GM23338 (cell line): Measurements from ENCODE around the gene NINJ1. TPM values are rescaled to one million over a fixed set of nuclear protein-coding genes. Genes with fewer than 3 reads are reported as not detected.

Source experiments
- ATAC-seq: fragments of 200-7000 bp; cut with Tn5 transposase; 3 replicates; pipeline ENCODE4 v1.9.1; 2020
- DNase-seq: peaks from one replicate; pipeline ENCODE4 v3.0.0-alpha.2; 2015; ENCODE audit warnings: low spot score
- H2AFZ ChIP-seq: fragments of 200-600 bp; sonication (generic); 2 replicates; pipeline ENCODE4 v1.8.0; 2016; ENCODE audit warnings: antibody characterized with exemption, mild to moderate bottlenecking, moderate library complexity
- H3F3A ChIP-seq: fragments of 200-600 bp; sonication (generic); replicated peaks from 2 replicates; pipeline ENCODE4 v1.8.0; 2017; ENCODE audit warnings: antibody characterized with exemption, mixed run types, low read depth
- H3K27ac ChIP-seq: fragments of 200-600 bp; sonication (generic); 2 replicates; pipeline ENCODE4 v1.6.1; 2016; ENCODE audit warnings: low read depth
- H3K27me3 ChIP-seq: fragments of 200-600 bp; sonication (generic); 2 replicates; pipeline ENCODE4 v1.8.0; 2016; ENCODE audit warnings: mild to moderate bottlenecking, mixed run types, moderate library complexity; ENCODE audit not compliant: insufficient read depth
- H3K36me3 ChIP-seq: fragments of 200-600 bp; sonication (generic); 2 replicates; pipeline ENCODE4 v1.8.0; 2016; ENCODE audit warnings: mild to moderate bottlenecking; ENCODE audit not compliant: insufficient read depth
- H3K4me1 ChIP-seq: fragments of 200-600 bp; sonication (generic); 2 replicates; pipeline ENCODE4 v1.8.0; 2016; ENCODE audit warnings: mild to moderate bottlenecking, moderate library complexity; ENCODE audit not compliant: insufficient read depth
- H3K4me2 ChIP-seq: fragments of 200-600 bp; sonication (generic); 2 replicates; pipeline ENCODE4 v1.7.1; 2017; ENCODE audit warnings: mixed run types
- H3K4me3 ChIP-seq: fragments of 200-600 bp; sonication (generic); 2 replicates; pipeline ENCODE4 v1.6.1; 2016; ENCODE audit warnings: mixed run types
- H3K79me2 ChIP-seq: fragments of 200-600 bp; sonication (generic); replicated peaks from 2 replicates; pipeline ENCODE4 v1.8.0; 2017; ENCODE audit warnings: mild to moderate bottlenecking; ENCODE audit not compliant: insufficient read depth
- H3K9me2 ChIP-seq: fragments of 200-600 bp; sonication (generic); 2 replicates; pipeline ENCODE4 v1.8.0; 2017; ENCODE audit not compliant: insufficient read depth
- H4K20me1 ChIP-seq: fragments of 200-600 bp; sonication (generic); replicated peaks from 2 replicates; pipeline ENCODE4 v1.8.0; 2017; ENCODE audit warnings: mild to moderate bottlenecking; ENCODE audit not compliant: insufficient read depth
- H3K27ac Mint-ChIP-seq: 2 replicates; pipeline ENCODE4 v1.8.0; 2020; ENCODE audit warnings: inconsistent platforms, mild to moderate bottlenecking, moderate library complexity, mixed read lengths
- H3K27me3 Mint-ChIP-seq: 3 replicates; pipeline ENCODE4 v1.8.0; 2022; ENCODE audit warnings: low read depth, mild to moderate bottlenecking, moderate library complexity, mixed read lengths, inconsistent platforms; ENCODE audit not compliant: insufficient read depth, poor library complexity
- H3K36me3 Mint-ChIP-seq: 3 replicates; pipeline ENCODE4 v1.8.0; 2021; ENCODE audit warnings: low read depth, mild to moderate bottlenecking, inconsistent platforms, moderate library complexity, mixed read lengths
- H3K4me1 Mint-ChIP-seq: 3 replicates; pipeline ENCODE4 v1.8.0; 2020; ENCODE audit warnings: mild to moderate bottlenecking, inconsistent platforms, mixed read lengths
- H3K4me3 Mint-ChIP-seq: 3 replicates; pipeline ENCODE4 v1.8.0; 2021; ENCODE audit warnings: moderate library complexity, mild to moderate bottlenecking, inconsistent platforms, mixed read lengths
- H3K9me3 Mint-ChIP-seq: 3 replicates; pipeline ENCODE4 v1.8.0; 2020; ENCODE audit warnings: moderate library complexity, mild to moderate bottlenecking, inconsistent platforms, mixed read lengths
- CREB1 ChIP-seq: fragments of 250-450 bp; sonication (Bioruptor Pico); IDR thresholded peaks from 2 replicates; pipeline ENCODE4 v1.5.0; 2020; ENCODE audit warnings: low read depth, mild to moderate bottlenecking, moderate library complexity
- CTCF ChIP-seq, 2 experiments: fragments of 200-600 bp in 1 of 2; sonication (generic) in 1 of 2; conservative IDR thresholded peaks; 2 replicates each; pipeline versions ENCODE4 v1.5.1 to v1.6.1; 2016 to 2017; ENCODE audit warnings: antibody characterized with exemption in 2 of 2, low read depth in 2 of 2, mild to moderate bottlenecking in 2 of 2, moderate library complexity in 1 of 2
- ETS1 ChIP-seq: IDR thresholded peaks from 2 replicates; pipeline ENCODE4 v1.6.1; 2016; ENCODE audit warnings: antibody characterized with exemption
- EZH2 ChIP-seq: fragments of 200-600 bp; sonication (generic); IDR thresholded peaks from one replicate; pipeline ENCODE4 v1.8.0; 2017; ENCODE audit warnings: antibody characterized with exemption, mild to moderate bottlenecking, low read depth; ENCODE audit not compliant: unreplicated experiment
- EZH2phosphoT487 ChIP-seq: fragments of 200-600 bp; sonication (generic); IDR thresholded peaks from one replicate; pipeline ENCODE4 v1.8.1; 2018; ENCODE audit warnings: antibody characterized with exemption; ENCODE audit not compliant: unreplicated experiment
- JUNB ChIP-seq: IDR thresholded peaks from one replicate; pipeline ENCODE4 v1.6.1; 2016; ENCODE audit warnings: antibody characterized with exemption; ENCODE audit not compliant: unreplicated experiment
- NANOG ChIP-seq: IDR thresholded peaks from 2 replicates; pipeline ENCODE4 v1.6.1; 2016; ENCODE audit warnings: antibody characterized with exemption, borderline replicate concordance
- POLR2AphosphoS5 ChIP-seq: IDR thresholded peaks from 2 replicates; pipeline ENCODE4 v1.6.1; 2016; ENCODE audit warnings: antibody characterized with exemption, low read depth
- REST ChIP-seq: IDR thresholded peaks from one replicate; pipeline ENCODE4 v1.6.1; 2018; ENCODE audit warnings: antibody characterized with exemption; ENCODE audit not compliant: unreplicated experiment
- STAT1 ChIP-seq: IDR thresholded peaks from one replicate; pipeline ENCODE4 v1.6.1; 2016; ENCODE audit warnings: antibody characterized with exemption; ENCODE audit not compliant: unreplicated experiment
- ZNF114 ChIP-seq: fragments of 250-450 bp; sonication (Bioruptor Pico); IDR thresholded peaks from 2 replicates; pipeline ENCODE4 v1.5.0; 2020; ENCODE audit warnings: mild to moderate bottlenecking, moderate library complexity
- ZNF331 ChIP-seq: fragments of 250-450 bp; sonication (Bioruptor Pico); IDR thresholded peaks from 2 replicates; pipeline ENCODE4 v1.5.0; 2020; ENCODE audit warnings: low read depth, mild to moderate bottlenecking, moderate library complexity
- ZNF462 ChIP-seq: fragments of 250-450 bp; sonication (Bioruptor Pico); IDR thresholded peaks from 2 replicates; pipeline ENCODE4 v1.5.0; 2020; ENCODE audit warnings: mild to moderate bottlenecking, moderate library complexity
- polyA plus RNA-seq: library from polyadenylated mRNA; unstranded; fragments of >200 nt; fragmentation: Nextera tagmentation; extraction: Ambion mirVana; gene quantifications from 2 replicates; pipeline ENCODE4 v1.2.1, GENCODE V29; 2016
- total RNA-seq: library from RNA; depleted of rRNA; stranded (reverse); fragments of >200 nt; shearing (Covaris generic); gene quantifications from 2 replicates; pipeline ENCODE4 v1.2.3, GENCODE V29; 2014

Gene NINJ1
- total and polyA plus RNA-seq, 2 experiments from 2014 or later, result 36.3 to 39.7 TPM

- TF ChIP-seq CREB1 (CRISPR knock-in tag), result no peak
- no peak for TF ChIP-seq ZNF331
- TF ChIP-seq STAT1, result no peak
- TF ChIP-seq POLR2AphosphoS5, result no peak
- no peak for TF ChIP-seq NANOG
- no peak for TF ChIP-seq REST
- TF ChIP-seq ZNF462 (CRISPR knock-in tag), result no peak
- TF ChIP-seq ZNF114, result no peak
- TF ChIP-seq JUNB, result no peak
- no peak for TF ChIP-seq ETS1
- no peak for TF ChIP-seq CTCF (conservative IDR thresholded peaks at IDR 0.05; ENCODE audit: low read depth in 2 of 2)
- no peak for TF ChIP-seq EZH2
- no peak for TF ChIP-seq EZH2phosphoT487
- H3K36me3 Mint-ChIP-seq, result peaks cover 10% of the 10 kb centered on the region
- H3K27me3 Mint-ChIP-seq, result peaks cover 4% of the 10 kb centered on the region
- Histone ChIP-seq H3K4me2 (no peak overlapping the region), H3K4me1 (no peaks in the 10 kb centered on the region), H3F3A (no peaks in the 10 kb centered on the region), H3K4me3 (no peak overlapping the region), H3K27ac (no peak overlapping the region), H3K79me2 (no peaks in the 10 kb centered on the region), H4K20me1 (no peaks in the 10 kb centered on the region), H3K9me2 (no peaks in the 10 kb centered on the region), H2AFZ (no peak overlapping the region), H3K36me3 (no peaks in the 10 kb centered on the region), H3K27me3 (no peaks in the 10 kb centered on the region)
- no peak overlapping the region for H3K27ac Mint-ChIP-seq
- H3K4me3 Mint-ChIP-seq, result no peak overlapping the region
- H3K9me3 Mint-ChIP-seq, result peaks cover 10% of the 10 kb centered on the region; the same call in 2 of the 3 replicates
- ATAC-seq (no peak), DNase-seq (no peak)
- peaks cover 6% of the 10 kb centered on the region; the same call in 1 of the 3 replicates for H3K4me1 Mint-ChIP-seq
Measured at GRCh38 chr9:93086447-93087224, 47.4 kb downstream of the NINJ1 start.
